Fibroblast of the aortic adventitia (primary cell): ENCODE measurements around the gene FLOT2. TPM values are rescaled to one million over a fixed set of nuclear protein-coding genes. Genes with fewer than 3 reads are reported as not detected.
A peak's percentile ranks its signal among the peaks of the same experiment; 100 is the strongest.

Experiments
- DNase-seq: peaks from one replicate; pipeline ENCODE4 v3.0.0-alpha.2; 2010; ENCODE audit warnings: low read depth
- H3K4me3 ChIP-seq: 2 replicates; pipeline ENCODE4 v1.5.1; 2011; ENCODE audit warnings: low read depth, mild to moderate bottlenecking, control low read depth, low read length, moderate library complexity
- total RNA-seq: library from RNA; depleted of rRNA; stranded (reverse); fragments of >200 nt; gene quantifications from 2 replicates; pipeline ENCODE4 v1.2.3, GENCODE V29; 2012; ENCODE audit warnings: low replicate concordance
- TF ChIP-seq, protein P1 (sequence below): IDR thresholded peaks from 2 replicates; pipeline ENCODE4 v1.5.1; 2011; ENCODE audit warnings: mild to moderate bottlenecking, low read length, control low read depth, inconsistent platforms; ENCODE audit not compliant: insufficient read depth

FLOT2 gene
- total RNA-seq = 13.0 and 39.9 TPM in 2 replicates

GRCh38 chr17:28896884-28897768 lies at the start of gene FLOT2:
FLOT2 (minus strand) TSS chr17:28897733; CDS start chr17:28897574, 159 bp downstream.
- H3K4me3 ChIP-seq = peak within 1 kb of the TSS; percentile 80
- peak; percentile 62 for DNase-seq
- TF ChIP-seq, protein P1, sequence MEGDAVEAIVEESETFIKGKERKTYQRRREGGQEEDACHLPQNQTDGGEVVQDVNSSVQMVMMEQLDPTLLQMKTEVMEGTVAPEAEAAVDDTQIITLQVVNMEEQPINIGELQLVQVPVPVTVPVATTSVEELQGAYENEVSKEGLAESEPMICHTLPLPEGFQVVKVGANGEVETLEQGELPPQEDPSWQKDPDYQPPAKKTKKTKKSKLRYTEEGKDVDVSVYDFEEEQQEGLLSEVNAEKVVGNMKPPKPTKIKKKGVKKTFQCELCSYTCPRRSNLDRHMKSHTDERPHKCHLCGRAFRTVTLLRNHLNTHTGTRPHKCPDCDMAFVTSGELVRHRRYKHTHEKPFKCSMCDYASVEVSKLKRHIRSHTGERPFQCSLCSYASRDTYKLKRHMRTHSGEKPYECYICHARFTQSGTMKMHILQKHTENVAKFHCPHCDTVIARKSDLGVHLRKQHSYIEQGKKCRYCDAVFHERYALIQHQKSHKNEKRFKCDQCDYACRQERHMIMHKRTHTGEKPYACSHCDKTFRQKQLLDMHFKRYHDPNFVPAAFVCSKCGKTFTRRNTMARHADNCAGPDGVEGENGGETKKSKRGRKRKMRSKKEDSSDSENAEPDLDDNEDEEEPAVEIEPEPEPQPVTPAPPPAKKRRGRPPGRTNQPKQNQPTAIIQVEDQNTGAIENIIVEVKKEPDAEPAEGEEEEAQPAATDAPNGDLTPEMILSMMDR = peak; percentile 53

GRCh38 chr17:28946239-28946638 lies 48.7 kb upstream of the FLOT2 start:
- H3K4me3 ChIP-seq = peak overlapping the region; percentile 5
- TF ChIP-seq, protein P1 = no peak
- peak; percentile 85 for DNase-seq

DNA sequence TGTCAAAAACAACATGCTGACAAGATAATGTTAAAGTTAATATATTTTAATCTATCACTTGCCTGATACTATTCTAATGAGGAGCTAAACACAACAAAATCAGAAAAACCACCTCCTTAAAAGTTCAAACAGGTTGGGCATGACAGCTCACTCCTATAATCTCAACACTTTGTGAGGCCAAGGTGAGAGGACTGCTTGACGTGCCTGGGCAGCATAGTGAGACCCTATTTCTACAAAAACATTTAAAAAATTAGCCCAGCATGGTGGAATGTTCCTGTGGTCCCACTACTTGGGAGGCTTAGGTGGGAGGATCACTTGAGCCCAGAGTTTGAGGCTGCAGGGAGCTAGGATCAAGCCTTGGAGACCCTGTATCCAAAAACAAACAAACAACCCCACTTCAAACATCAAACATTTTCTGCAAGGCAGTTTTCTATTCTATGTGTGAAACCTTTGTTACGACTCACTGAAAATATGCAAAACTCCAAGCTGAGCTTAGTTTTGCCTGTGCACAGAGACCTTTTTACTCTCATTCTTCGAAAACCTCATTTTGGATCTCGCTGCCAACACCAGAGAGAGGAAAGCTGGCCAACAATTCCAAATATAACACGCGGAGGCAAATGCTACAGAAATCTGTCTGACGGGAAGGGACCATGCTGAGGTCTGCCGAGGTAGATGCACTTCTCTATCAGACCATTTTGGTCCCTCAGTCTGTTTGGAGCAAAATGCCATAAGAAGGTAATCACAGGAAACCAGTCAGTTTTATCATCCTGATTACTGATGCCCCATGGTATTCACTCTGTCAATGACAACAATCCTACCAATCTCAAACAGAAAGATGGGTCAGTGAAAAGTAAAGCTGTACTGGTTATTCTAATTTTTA lies 47.6 kb upstream of the FLOT2 start:
- DNase-seq = peak; percentile 73
- peak overlapping the region; percentile 2 for H3K4me3 ChIP-seq
- TF ChIP-seq, protein P1 = no peak

GRCh38 chr17:28944343-28944742 lies 46.8 kb upstream of the FLOT2 start:
- no peak overlapping the region for H3K4me3 ChIP-seq
- no peak for DNase-seq
- TF ChIP-seq, protein P1 = no peak

- TF ChIP-seq, protein P1 = no peak
- DNase-seq = no peak
These were observed 45.4 kb upstream of the FLOT2 start for GRCh38 chr17:28942925-28943324.

GRCh38 chr17:28941251-28941650 lies 43.7 kb upstream of the FLOT2 start:
- H3K4me3 ChIP-seq = no peak overlapping the region
- no peak for DNase-seq
- TF ChIP-seq, protein P1 = no peak

More at GRCh38 chr17:28942925-28943324, 45.4 kb upstream of the FLOT2 start:
- no peak overlapping the region for H3K4me3 ChIP-seq
